ENCODE data around the gene SLC17A6.

The SLC17A6 gene

DNA sequence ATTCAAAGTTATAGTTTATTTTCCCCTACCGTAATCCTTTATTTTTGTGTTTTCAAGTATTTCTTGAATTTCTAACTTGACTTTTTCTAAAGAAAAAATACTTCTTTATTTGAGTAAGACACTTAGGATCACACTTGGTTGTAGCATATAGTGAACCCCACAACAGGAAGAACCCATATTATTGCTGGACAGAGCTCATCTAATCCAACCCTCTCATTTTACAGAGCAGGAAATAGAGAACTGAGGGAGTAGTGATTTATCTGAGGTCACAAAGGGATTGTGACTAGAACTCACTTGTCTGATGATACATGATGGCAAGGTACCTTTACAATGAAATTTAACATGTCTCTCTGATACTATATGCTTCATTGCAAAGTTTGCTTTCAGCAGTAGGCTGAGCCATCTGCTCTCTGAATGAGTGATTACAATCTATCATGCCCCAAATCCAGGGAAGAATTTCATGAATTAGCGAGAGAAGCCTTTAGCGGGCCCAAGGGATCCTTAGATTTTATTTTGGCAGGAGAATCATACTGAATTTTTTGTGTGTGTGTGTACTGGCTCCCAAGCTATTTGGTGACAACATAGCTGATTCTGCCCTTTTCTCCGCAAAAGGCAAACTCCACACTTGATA is 9.8 kb downstream of the SLC17A6 start:
- H3K4me3 ChIP-seq (replicated peaks; ENCODE audit: low read depth, low read length) = no peak overlapping the region
- no peaks in the 10 kb centered on the region for H3K36me3 ChIP-seq (ENCODE audit: control insufficient read depth, insufficient read depth, low read length)
- TF ChIP-seq, protein P1, sequence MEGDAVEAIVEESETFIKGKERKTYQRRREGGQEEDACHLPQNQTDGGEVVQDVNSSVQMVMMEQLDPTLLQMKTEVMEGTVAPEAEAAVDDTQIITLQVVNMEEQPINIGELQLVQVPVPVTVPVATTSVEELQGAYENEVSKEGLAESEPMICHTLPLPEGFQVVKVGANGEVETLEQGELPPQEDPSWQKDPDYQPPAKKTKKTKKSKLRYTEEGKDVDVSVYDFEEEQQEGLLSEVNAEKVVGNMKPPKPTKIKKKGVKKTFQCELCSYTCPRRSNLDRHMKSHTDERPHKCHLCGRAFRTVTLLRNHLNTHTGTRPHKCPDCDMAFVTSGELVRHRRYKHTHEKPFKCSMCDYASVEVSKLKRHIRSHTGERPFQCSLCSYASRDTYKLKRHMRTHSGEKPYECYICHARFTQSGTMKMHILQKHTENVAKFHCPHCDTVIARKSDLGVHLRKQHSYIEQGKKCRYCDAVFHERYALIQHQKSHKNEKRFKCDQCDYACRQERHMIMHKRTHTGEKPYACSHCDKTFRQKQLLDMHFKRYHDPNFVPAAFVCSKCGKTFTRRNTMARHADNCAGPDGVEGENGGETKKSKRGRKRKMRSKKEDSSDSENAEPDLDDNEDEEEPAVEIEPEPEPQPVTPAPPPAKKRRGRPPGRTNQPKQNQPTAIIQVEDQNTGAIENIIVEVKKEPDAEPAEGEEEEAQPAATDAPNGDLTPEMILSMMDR (IDR thresholded peaks at IDR 0.05; ENCODE audit: insufficient read depth, low read length, poor library complexity, severe bottlenecking) = no peak
- no peak for DNase-seq (ENCODE audit: extremely low read depth, insufficient read length)
- H3K27me3 ChIP-seq (replicated peaks; ENCODE audit: control insufficient read depth, insufficient read depth, low read length) = no peaks in the 10 kb centered on the region; the same call in 1 of the 2 replicates

DNA sequence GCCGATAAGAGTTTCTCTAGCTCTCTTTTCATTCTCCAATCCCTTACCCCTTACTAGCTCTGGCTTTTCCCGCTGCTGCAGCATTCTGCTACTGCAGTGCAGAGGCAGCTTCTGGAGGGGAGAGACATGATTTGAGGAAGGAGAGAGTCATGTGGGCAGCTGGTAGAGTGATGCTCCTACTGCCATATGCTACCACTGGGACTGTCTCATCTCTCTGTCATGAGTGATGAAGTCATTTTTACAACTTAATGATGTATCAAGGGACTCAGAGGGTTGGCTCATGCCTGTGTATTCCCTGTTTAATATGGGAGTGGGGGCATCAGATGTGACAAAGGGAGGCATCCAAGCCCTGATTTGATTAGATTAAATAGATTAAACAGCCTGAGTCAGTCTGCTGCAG is 11.3 kb downstream of the SLC17A6 start:
- TF ChIP-seq, protein P1 (IDR thresholded peaks at IDR 0.05; ENCODE audit: insufficient read depth, low read length, poor library complexity, severe bottlenecking) = no peak
- Histone ChIP-seq H3K27me3 (replicated peaks; ENCODE audit: control insufficient read depth, insufficient read depth, low read length) (no peaks in the 10 kb centered on the region), H3K4me3 (replicated peaks; ENCODE audit: low read depth, low read length) (no peak overlapping the region), H3K36me3 (ENCODE audit: control insufficient read depth, insufficient read depth, low read length) (no peaks in the 10 kb centered on the region)
- DNase-seq (ENCODE audit: extremely low read depth, insufficient read length) = no peak

DNA sequence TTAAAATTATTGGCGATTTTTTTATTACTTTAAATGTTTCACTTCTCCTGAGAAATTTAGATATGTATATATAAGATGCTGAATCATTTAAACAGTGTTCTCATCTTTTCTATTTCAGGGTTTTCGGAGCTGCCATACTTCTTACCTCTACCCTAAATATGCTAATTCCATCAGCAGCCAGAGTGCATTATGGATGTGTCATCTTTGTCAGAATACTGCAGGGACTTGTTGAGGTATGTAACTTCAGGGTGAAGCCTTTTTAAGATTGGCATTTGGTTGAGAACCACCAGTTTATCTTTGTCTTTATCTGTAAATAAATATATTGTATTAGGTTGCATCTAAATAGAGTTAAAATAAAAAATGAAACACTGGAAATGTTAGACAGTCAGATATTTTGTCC is 21.1 kb downstream of the SLC17A6 start:
- no peaks in the 10 kb centered on the region for H3K36me3 ChIP-seq (ENCODE audit: control insufficient read depth, insufficient read depth, low read length)
- no peak overlapping the region for H3K4me3 ChIP-seq (replicated peaks; ENCODE audit: low read depth, low read length)
- H3K27me3 ChIP-seq (replicated peaks; ENCODE audit: control insufficient read depth, insufficient read depth, low read length) = no peaks in the 10 kb centered on the region
- TF ChIP-seq, protein P1 (IDR thresholded peaks at IDR 0.05; ENCODE audit: insufficient read depth, low read length, poor library complexity, severe bottlenecking) = no peak
- DNase-seq (ENCODE audit: extremely low read depth, insufficient read length) = no peak

DNA sequence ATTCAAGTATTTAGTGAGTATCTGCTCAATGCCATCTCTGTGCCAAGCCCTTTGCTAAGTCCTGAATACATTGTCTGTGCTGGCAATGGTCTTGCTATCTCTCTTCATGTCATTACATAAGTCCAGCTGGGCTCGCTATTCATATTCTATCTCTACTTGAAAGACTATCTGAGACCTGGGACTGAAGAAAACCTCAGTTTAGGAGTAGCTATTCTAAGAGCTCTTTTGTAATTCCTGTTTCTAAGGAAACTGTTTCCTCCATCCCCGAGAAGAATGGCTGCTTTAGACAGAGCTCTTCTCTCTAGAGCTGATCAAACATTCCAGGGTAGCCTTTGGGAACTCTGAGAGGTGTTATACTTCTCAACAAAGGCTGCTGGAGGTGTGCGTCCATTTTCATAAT is 33.0 kb downstream of the SLC17A6 start:
- no peak for DNase-seq (ENCODE audit: extremely low read depth, insufficient read length)
- TF ChIP-seq, protein P1 (IDR thresholded peaks at IDR 0.05; ENCODE audit: insufficient read depth, low read length, poor library complexity, severe bottlenecking) = no peak
- no peaks in the 10 kb centered on the region for H3K36me3 ChIP-seq (ENCODE audit: control insufficient read depth, insufficient read depth, low read length)
- H3K4me3 ChIP-seq (replicated peaks; ENCODE audit: low read depth, low read length) = no peak overlapping the region
- H3K27me3 ChIP-seq (replicated peaks; ENCODE audit: control insufficient read depth, insufficient read depth, low read length) = no peaks in the 10 kb centered on the region

DNA sequence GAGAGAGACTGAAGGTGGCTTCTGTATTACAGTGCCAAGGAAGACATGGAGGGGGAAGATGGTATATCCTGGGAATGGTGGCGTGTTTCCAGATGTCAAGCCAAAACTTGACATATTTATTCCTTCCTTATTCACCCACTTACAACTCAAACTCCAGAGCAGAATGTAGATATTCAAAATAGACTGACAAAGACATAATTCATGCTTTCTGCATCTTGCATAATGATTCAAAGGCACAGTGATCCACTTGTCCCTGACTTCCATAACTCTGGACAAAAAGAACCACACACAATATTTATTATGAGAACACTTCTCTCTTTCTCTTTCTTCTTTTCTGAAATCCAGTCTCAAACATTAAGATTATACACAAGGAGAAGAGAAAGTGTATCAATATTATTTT is 48.9 kb downstream of the SLC17A6 start:
- DNase-seq (ENCODE audit: extremely low read depth, insufficient read length) = no peak
- Histone ChIP-seq H3K36me3 (ENCODE audit: control insufficient read depth, insufficient read depth, low read length) (no peaks in the 10 kb centered on the region), H3K27me3 (replicated peaks; ENCODE audit: control insufficient read depth, insufficient read depth, low read length) (no peaks in the 10 kb centered on the region), H3K4me3 (replicated peaks; ENCODE audit: low read depth, low read length) (no peak overlapping the region)
- TF ChIP-seq, protein P1 (IDR thresholded peaks at IDR 0.05; ENCODE audit: insufficient read depth, low read length, poor library complexity, severe bottlenecking) = no peak
